Fibroblast of mammary gland (primary cell): ENCODE measurements around the gene SERTM2.

Experiments
- DNase-seq: peaks from one replicate; pipeline ENCODE4 v3.0.0-alpha.2; 2010; ENCODE audit warnings: low read depth
- H3K4me3 ChIP-seq: 2 replicates; pipeline ENCODE4 v1.5.1; 2011; ENCODE audit warnings: low read depth, mild to moderate bottlenecking, low read length, moderate library complexity; ENCODE audit not compliant: control insufficient read depth
- CTCF ChIP-seq: conservative IDR thresholded peaks from 2 replicates; pipeline ENCODE4 v1.5.1; 2011; ENCODE audit warnings: low read depth, low read length, inconsistent platforms; ENCODE audit not compliant: control insufficient read depth, insufficient read depth

Gene SERTM2

DNA sequence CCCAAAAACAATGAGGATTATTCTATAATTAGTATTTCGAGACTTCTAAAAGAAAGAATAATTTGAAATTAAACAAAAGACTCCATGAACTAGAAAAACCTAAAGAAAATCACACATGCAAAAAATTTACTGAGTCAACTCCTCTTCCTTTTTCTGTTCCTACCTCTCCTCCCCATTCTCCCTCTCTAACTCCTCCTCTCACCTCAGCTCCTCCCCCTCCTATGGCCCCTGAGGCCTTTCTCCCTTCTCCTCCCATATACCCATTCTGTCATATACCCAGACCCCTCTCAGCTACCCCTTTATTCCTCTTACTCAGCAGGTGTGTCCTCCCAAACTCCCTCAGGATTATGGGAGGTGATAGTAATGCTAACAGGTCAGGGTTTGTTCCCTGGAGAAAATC is 57.4 kb downstream of the SERTM2 start:
- no peak for TF ChIP-seq CTCF
- DNase-seq, result no peak
- no peak overlapping the region for H3K4me3 ChIP-seq
